NOMO-1 (cell line): ENCODE data around the gene SIGLEC7.

ENCODE experiments used
- DNase-seq, 2 experiments: peaks; one replicate each; lab custom pipeline; 2025; ENCODE audit not compliant: unreplicated experiment in 2 of 2; lab: John Stamatoyannopoulos, UW

Gene SIGLEC7

DNA sequence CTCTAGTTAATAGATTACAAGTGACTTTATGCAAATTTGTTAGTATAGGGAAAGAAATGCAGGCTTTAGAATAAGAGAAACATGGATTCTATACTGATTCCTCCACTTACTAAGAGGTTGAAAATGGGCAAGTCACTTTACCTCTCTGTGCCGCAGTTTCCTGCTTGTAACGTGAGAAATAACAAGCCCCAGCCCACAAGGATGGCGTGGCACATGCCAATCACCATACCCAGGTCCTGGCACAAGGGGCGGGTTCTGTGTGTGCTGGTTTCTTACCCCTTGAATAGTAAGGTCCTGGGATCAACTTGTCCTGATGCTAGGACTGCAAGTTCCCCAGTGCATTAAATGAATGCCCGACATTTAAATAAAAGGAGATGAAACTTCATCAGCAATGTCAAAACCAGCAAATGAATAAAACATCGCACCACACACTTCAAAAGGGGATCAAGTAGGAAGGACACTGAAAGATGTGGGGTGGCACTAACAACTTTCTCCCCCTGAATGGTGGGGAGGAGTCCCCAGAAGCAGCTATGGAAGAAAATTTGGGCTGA is 25.3 kb upstream of the SIGLEC7 start:
- DNase-seq, result no peak

DNA sequence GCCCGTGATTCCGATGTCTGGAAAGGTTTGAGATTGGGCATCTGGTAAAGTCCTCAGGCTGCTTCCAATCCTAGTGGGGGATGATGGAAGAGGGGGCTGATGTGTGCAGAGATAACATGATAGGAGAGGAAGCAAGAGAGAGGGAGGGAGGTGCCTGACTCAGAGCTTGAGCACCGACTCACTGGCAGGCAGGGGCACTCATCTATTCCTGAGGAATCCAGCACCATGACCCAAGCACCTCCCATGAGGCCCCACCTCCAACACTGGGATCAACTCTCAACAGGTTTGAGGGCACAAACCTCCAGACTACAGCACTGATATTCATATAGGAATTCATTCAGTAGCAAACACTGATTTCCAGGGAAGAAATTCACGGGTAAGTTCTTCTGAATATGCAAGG is 23.0 kb upstream of the SIGLEC7 start:
- no peak for DNase-seq

DNA sequence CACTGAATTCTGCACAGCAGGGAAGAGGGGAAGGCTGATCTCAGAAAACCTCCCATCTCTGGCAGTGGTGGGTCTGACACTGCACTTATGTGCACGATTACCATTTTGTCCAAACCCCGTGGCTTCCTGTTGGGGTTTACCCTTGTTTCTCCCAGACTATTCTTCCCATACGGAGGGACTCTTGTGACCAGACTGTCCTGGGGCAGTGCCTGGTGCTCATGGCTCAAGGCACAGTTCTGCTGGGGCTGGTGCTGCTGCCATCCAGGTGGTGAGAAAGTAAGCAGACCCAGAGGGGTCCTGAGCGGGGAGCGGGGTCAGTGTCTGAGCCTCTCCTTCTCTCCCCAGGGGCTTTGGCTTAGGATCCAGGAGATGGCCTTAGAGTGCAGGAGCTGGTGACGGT is 22.5 kb upstream of the SIGLEC7 start:
- DNase-seq, result no peak

DNA sequence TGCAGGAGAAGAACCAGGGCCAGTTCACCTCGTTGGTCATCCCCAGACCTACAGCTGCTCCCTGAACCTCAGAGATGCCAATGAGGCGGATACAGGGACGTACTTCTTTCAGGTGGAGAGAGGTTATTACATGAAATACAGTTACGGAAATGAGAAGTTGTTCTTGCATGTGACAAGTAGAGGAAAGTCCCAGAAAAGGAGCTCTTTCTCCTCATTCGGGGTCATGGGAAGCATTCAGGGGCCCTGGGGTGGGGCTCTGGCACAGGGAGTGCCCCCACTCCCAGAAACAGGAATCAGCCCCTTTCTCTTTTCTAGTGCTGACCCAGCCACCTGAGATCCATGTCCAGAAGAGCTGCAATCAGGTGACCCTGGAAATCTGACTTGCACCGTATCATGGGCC is 21.9 kb upstream of the SIGLEC7 start:
- DNase-seq, result no peak

DNA sequence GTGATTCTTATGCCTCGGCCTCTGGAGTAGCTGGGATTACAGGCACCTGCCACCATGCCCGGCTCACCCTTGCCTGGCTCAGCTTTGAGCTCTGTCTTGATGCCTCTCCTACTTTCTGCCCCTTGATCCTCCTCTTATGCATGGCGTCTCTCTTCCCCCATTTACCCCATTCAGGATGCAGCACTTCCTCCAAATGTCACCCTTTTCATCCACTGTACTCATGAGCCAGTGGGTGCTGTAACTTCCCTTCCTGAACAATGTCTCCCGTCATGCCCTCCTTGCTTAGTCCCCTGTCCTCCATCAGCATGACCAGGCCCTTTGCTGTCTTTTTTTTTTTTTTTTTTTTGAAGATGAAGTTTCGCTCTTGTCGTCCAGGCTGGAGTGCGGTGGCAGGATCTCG is 20.8 kb upstream of the SIGLEC7 start:
- no peak for DNase-seq

DNA sequence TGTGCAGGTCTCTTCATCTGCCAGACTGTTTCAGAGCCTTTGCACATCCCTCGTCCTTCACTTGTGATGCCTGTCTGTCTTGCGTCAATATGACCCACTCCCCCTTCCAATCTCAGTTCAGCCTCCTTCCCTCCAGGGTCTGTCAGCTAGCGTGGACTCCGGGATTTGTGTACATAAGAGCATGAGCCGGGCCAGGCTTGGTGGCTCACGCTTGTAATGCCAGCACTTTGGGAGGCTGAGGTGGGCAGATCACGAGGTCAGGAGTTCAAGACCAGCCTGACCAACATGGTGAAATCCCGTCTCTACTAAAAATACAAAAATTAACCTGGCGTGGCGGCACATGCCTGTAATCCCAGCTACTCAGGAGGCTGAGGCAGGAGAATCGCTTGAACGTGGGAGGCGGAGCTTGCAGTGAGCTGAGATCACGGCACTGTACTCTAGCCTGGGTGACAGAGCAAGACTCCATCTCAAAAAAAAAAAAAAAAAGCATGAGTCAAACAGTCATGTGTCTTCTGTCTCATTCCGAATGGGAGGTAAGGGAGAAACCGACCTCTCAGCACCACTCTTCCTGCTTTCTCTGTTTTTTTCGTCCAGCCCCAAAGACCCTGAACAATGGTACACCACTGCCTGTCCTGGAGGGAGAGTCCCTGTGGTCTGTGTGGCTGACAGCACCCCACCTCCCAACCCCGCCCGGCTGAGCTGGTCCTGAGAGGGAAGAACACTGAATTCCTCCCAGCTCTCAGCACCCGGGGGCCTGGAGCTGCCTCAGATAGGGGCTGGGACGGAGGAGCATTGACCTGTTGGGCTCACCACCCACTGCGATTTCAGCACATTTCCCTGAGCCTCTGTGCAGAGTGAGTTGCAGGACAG is 19.8 kb upstream of the SIGLEC7 start:
- DNase-seq, result no peak

DNA sequence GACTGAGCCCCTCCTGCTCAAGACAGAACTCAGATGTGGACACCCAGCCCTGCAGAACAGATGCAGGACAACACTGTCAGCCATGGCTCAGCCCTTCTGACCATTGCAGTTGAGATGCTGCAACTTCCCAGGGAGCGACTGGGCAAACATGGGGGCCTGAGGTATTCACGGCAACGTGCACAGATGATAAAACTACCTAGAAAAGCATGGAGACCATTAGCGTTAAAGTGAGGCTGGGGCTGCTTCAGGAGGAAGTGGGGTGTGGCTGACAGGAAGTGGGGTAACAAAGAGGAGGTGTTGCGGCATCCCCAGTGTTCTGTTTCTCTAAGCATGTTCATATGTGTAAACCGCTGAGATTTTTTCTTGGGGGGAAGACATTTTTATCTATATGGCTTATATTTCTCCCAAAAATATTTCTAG is 18.7 kb upstream of the SIGLEC7 start:
- peak; percentile 70 to 87 for DNase-seq

DNA sequence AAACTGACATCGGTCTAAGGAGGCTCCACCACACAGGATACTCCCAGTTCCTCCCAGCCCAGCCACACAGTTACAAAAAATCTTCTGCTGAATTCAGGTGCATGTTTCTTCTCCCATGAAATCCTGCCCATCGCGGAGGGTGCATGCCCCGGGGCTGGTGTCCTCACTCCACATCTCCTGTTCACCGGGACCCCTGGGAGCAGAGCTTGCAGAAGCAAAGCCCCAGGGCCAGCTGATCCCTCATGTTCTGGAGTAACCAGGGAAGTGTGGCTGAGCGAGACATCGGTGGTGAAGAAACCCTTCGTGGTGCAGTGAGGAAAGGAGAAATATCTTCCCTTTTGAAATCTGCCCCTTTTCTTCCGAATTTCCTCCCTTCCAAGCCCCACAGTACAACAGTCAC is 18.3 kb upstream of the SIGLEC7 start:
- no peak for DNase-seq

DNA sequence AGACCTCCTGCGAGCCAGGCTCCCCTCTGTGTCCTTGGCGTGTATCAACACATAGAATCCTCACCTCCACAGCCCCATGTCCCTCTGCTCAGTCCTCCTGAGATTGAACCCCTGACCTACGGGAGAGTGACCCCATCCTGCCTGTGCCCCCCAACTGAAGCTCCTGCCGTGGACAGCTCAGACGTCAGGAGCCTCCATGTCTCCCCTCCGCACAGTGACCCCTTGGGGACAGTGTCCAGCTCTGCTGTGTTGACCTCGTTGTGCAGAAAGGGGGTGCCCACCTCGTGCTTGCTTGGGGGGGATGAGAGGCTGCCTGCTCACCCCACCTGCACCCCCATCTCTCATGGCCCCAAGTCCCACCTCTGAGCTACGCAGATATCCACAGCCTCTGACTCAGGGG is 17.9 kb upstream of the SIGLEC7 start:
- DNase-seq, result no peak

DNA sequence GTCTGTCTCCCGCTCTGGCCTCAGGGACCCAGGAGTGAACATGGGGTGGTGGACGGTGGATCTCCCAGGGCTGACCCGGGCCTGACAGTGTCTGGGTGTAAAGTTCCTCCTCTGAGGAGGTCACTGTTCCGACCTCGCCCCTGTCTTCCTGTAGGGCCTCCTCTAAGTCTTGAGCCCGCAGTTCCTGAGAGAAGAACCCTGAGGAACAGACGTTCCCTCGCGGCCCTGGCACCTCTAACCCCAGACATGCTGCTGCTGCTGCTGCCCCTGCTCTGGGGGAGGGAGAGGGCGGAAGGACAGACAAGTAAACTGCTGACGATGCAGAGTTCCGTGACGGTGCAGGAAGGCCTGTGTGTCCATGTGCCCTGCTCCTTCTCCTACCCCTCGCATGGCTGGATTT is 17.4 kb upstream of the SIGLEC7 start, which contains the start of gene SIGLEC9:
Gene SIGLEC9 (plus strand): TSS at position 178 of the 400 bp plus-strand sequence. CDS start 69 bp downstream, at position 247.
- no peak for DNase-seq

DNA sequence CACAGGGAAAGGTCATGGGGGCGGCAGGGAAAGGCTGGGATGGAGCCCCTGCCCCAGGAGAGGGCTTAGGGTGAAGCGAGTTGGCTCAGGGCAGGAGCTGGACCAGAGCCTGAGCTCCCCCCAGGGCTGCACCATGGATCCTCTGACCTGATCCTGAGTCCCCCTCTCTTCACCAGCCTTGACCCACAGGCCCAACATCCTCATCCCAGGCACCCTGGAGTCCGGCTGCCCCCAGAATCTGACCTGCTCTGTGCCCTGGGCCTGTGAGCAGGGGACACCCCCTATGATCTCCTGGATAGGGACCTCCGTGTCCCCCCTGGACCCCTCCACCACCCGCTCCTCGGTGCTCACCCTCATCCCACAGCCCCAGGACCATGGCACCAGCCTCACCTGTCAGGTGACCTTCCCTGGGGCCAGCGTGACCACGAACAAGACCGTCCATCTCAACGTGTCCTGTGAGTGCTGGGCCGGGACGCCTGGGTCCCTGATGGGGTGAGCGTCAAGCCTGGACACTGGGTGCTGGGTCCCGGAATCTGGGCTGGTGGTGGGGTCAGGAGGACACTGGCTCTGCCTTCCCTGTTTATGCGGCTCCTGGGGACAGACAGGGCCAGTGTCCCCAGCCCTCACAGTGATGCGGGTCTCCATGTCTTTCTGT is 16.6 kb upstream of the SIGLEC7 start:
- DNase-seq, result no peak

DNA sequence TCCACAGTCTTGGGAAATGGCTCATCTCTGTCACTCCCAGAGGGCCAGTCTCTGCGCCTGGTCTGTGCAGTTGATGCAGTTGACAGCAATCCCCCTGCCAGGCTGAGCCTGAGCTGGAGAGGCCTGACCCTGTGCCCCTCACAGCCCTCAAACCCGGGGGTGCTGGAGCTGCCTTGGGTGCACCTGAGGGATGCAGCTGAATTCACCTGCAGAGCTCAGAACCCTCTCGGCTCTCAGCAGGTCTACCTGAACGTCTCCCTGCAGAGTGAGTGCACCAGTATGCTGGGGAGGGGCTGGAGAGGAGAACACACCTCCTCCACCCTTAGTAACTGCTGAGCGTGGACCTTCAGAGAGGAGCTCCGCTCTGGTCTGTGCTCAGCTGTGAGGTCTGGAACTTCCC is 15.1 kb upstream of the SIGLEC7 start:
- DNase-seq, result no peak

DNA sequence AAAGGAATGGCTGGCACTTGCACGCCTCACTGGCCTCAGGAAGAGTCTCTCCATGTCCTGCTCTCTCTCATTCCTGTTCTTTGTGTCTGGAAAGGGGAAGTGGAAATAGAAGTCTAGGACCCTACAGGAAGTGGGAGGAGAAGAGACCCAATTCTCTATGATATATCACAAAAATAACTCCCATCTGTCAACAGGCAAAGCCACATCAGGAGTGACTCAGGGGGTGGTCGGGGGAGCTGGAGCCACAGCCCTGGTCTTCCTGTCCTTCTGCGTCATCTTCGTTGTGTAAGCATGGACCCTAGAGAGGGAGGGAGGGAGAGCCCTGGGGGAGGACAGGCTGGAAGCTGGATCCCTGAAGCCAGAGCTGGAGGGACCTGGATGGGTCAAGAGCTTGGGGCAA is 14.3 kb upstream of the SIGLEC7 start:
- peak; percentile 81 to 88 for DNase-seq

DNA sequence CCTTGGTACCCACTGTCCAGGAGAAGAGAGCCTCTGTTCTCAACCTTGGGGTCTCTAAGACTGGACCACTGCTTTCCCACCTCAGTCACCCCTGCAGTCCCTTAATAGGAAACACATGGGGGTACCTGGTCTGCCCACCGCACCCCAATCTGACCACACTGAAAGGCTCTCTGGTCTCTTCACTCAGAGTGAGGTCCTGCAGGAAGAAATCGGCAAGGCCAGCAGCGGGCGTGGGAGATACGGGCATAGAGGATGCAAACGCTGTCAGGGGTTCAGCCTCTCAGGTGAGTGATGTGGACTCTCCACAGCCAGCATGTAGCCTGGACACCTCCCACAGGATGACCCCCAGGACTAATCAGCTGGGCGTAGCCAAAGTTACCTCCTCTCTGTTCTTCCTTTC is 13.9 kb upstream of the SIGLEC7 start:
- no peak for DNase-seq

DNA sequence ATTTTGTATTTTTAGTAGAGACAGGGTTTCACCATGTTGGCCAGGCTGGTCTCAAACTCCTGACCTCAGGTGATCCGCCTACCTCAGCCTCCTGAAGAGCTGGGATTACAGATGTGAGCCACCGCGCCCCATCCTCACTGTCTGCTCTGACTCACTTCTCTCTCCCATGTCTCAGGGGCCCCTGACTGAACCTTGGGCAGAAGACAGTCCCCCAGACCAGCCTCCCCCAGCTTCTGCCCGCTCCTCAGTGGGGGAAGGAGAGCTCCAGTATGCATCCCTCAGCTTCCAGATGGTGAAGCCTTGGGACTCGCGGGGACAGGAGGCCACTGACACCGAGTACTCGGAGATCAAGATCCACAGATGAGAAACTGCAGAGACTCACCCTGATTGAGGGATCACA is 12.4 kb upstream of the SIGLEC7 start:
- DNase-seq, result no peak

DNA sequence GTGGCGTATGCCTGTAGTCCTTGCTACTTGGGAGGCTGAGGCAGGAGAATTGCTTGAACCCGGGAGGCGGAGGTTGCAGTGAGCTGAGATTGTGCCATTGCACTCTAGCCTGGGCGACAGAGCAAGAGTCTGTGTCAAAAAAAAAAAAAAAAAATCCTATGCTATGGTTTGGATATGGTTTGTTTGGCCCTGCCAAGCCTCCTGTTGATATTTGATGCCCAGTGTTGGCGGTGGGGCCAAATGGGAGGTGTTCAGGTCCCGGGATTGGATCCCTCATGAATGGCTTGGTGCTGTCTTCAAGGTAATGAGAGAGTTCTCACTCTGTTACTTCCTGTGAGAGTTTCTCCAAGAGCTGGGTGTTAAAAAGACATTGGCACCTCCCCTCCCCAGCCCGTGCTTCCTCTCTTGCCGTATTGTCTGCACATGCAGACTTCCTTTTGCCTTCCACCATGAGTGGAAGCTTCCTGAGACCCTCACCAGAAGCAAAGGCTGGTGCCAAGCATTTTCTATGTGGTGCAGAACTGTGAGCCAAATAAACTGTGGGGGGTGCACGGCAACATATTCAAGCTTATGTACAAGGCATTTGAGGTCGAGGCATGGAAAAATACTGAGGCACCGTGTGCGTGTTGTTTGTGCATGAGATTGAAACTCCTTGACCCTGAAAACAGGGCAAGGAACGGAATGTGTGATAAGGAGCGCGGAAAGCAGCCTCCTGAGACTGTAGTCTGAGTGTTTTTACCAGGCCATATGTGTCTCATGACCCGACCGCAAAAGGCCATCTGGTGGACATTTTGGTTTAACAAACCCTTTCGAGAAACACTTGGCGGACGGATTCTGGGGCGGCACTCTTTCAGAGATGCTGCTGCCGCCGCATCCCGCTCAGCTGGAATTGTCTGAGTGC is 10.1 kb upstream of the SIGLEC7 start:
- DNase-seq, result peak; percentile 77 to 78

DNA sequence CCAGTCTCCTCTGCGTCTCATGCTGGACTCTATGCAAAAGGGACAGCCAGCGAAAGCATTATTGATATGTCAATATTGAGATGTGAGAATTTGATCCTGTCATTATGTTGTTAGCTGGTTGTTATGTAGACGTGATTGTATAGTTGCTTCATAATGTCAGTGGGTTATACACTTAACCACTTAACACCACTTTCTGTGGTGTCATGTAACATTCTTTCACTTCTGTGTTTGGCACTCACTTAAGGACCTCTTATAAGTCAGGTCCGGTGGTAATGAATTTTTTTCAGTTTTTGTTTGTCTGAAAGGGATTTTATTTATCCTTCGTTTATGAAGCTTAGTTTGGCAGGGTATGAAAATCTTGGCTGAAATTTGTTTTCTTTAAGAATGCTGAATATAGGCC is 7.1 kb upstream of the SIGLEC7 start:
- DNase-seq, result peak; percentile 31 to 78

DNA sequence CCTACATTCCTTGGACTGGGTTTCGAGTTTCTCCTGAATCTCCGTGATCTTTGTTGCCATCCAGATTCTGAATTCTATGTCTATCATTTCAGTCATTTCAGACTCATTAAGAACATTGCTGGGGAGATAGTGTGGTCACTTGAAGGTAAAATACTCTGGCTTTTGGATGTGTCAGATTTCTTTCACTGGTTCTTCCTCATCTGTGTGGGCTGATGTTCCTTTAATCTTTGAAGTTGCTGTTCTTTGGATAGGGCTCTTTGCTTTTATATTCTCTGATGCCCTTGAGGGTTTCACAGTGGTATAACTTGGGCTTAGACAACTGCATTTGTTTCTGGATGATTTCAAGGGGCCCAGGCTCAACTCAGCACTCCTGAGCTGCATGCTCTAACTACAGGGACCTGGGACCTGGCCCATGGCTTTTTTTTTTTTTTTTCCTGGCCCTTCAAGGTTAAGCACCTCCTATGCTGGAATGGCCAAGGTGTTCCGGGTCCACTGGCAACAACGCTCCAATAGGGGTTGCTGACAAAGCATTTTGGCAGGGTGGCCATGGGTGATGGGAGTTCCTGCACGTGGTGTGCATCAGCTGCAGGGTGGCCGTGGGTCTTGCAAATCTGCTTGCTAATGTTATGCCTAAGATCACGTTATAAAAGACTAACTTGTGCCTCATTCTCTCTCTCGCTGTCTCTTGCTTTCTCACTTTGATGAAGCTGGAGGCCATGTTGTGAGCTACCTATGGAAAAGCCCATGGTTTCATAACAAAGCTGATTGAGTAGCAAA is 5.9 kb upstream of the SIGLEC7 start:
- no peak for DNase-seq

DNA sequence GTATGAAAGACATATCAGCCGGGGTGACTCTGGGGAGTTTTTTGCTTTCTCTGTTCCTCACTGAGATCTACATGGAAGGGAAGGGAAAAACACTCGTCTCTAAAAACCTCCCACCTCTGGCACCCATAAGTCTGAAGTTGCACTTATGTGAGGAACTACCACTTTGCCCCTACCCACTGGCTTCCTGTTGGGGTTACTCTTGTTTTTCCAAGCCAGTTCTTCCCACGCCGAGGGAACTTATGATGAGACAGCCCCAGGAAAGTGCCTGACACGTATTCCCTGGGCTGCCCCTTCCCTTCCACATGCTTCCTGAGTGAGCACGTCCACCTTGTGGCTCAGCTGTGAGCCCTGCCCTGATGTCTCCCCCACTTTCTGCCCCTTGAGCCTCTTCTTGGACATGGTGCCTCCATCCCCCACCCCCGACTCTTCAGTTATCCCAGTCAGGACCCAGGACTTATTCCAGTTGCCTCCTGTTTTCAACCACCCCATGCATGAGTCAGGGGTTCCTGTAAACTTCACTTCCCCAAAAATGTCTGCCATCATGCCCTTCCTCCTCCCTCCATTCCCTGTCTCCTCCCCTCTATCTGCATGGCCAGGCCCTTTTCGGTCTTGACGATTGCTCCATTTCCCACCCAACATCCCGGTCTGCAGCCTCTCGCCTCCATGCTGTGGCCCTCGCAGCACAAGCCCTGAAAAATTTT is 5.1 kb upstream of the SIGLEC7 start:
- peak; percentile 83 to 88 for DNase-seq
